ENCODE results near the gene BEGAIN.

The BEGAIN gene

GRCh38 chr14:100568164-100568997, 18.8 kb downstream of the BEGAIN start:
- Histone ChIP-seq H3K4me3 (no peak overlapping the region), H3K4me1 (no peaks in the 10 kb centered on the region), H3K36me3 (replicated peaks) (no peaks in the 10 kb centered on the region), H3K9me3 (no peaks in the 10 kb centered on the region), H3K27me3 (ENCODE audit: low read depth) (peaks cover 56% of the 10 kb centered on the region)
- DNase-seq (ENCODE audit: low spot score in 2 of 2) = no peak
- in situ Hi-C loops (cut with MboI; ENCODE audit: low sequenced_read_pairs) = no loop called here

GRCh38 chr14:100567877-100568163, 19.4 kb downstream of the BEGAIN start:
- peaks cover 58% of the 10 kb centered on the region for H3K27me3 ChIP-seq (ENCODE audit: low read depth)
- H3K36me3 ChIP-seq (replicated peaks) = no peaks in the 10 kb centered on the region
- in situ Hi-C loops (cut with MboI; ENCODE audit: low sequenced_read_pairs) = no loop called here
- H3K4me1 ChIP-seq = no peaks in the 10 kb centered on the region
- H3K4me3 ChIP-seq = no peak overlapping the region
- DNase-seq (ENCODE audit: low spot score in 2 of 2) = no peak
- H3K9me3 ChIP-seq = no peaks in the 10 kb centered on the region

GRCh38 chr14:100567009-100567876, 20.0 kb downstream of the BEGAIN start:
- in situ Hi-C loops (cut with MboI; ENCODE audit: low sequenced_read_pairs) = no loop called here
- Histone ChIP-seq H3K9me3 (no peaks in the 10 kb centered on the region), H3K4me3 (no peak overlapping the region), H3K36me3 (replicated peaks) (no peaks in the 10 kb centered on the region), H3K27me3 (ENCODE audit: low read depth) (peaks cover 58% of the 10 kb centered on the region), H3K4me1 (no peaks in the 10 kb centered on the region)
- no peak for DNase-seq (ENCODE audit: low spot score in 2 of 2)

GRCh38 chr14:100566586-100566985, 20.6 kb downstream of the BEGAIN start:
- H3K27me3 ChIP-seq (ENCODE audit: low read depth) = peaks cover 58% of the 10 kb centered on the region
- in situ Hi-C loops (cut with MboI; ENCODE audit: low sequenced_read_pairs) = no loop called here
- H3K4me1 ChIP-seq = no peaks in the 10 kb centered on the region
- no peaks in the 10 kb centered on the region for H3K36me3 ChIP-seq (replicated peaks)
- no peaks in the 10 kb centered on the region for H3K9me3 ChIP-seq
- no peak for DNase-seq (ENCODE audit: low spot score in 2 of 2)
- no peak overlapping the region for H3K4me3 ChIP-seq

GRCh38 chr14:100566119-100566518, 21.1 kb downstream of the BEGAIN start:
- DNase-seq (ENCODE audit: low spot score in 2 of 2) = no peak
- peaks cover 58% of the 10 kb centered on the region for H3K27me3 ChIP-seq (ENCODE audit: low read depth)
- in situ Hi-C loops (cut with MboI; ENCODE audit: low sequenced_read_pairs) = no loop called here

GRCh38 chr14:100565650-100566049, 21.6 kb downstream of the BEGAIN start:
- H3K4me1 ChIP-seq = no peaks in the 10 kb centered on the region
- H3K27me3 ChIP-seq (ENCODE audit: low read depth) = peaks cover 54% of the 10 kb centered on the region
- H3K9me3 ChIP-seq = no peaks in the 10 kb centered on the region
- no peaks in the 10 kb centered on the region for H3K36me3 ChIP-seq (replicated peaks)
- H3K4me3 ChIP-seq = no peak overlapping the region
- in situ Hi-C loops (cut with MboI; ENCODE audit: low sequenced_read_pairs) = no loop called here
- no peak for DNase-seq (ENCODE audit: low spot score in 2 of 2)

More at GRCh38 chr14:100566119-100566518, 21.1 kb downstream of the BEGAIN start:
- H3K9me3 ChIP-seq = no peaks in the 10 kb centered on the region
- H3K36me3 ChIP-seq (replicated peaks) = no peaks in the 10 kb centered on the region
- H3K4me1 ChIP-seq = no peaks in the 10 kb centered on the region
- no peak overlapping the region for H3K4me3 ChIP-seq

- no peak for DNase-seq (ENCODE audit: low spot score in 2 of 2)
- no peaks in the 10 kb centered on the region for H3K4me1 ChIP-seq
- in situ Hi-C loops (cut with MboI; ENCODE audit: low sequenced_read_pairs) = no loop called here
- H3K9me3 ChIP-seq = no peaks in the 10 kb centered on the region
- no peaks in the 10 kb centered on the region for H3K36me3 ChIP-seq (replicated peaks)
- peaks cover 42% of the 10 kb centered on the region for H3K27me3 ChIP-seq (ENCODE audit: low read depth)
- H3K4me3 ChIP-seq = no peak overlapping the region
These were observed 22.7 kb downstream of the BEGAIN start for GRCh38 chr14:100564512-100564911.

GRCh38 chr14:100562751-100563150, 24.5 kb downstream of the BEGAIN start:
- no peaks in the 10 kb centered on the region for H3K36me3 ChIP-seq (replicated peaks)
- H3K4me1 ChIP-seq = no peaks in the 10 kb centered on the region
- peaks cover 28% of the 10 kb centered on the region for H3K27me3 ChIP-seq (ENCODE audit: low read depth)
- no peaks in the 10 kb centered on the region for H3K9me3 ChIP-seq
- no peak overlapping the region for H3K4me3 ChIP-seq
- no peak for DNase-seq (ENCODE audit: low spot score in 2 of 2)
- in situ Hi-C loops (cut with MboI; ENCODE audit: low sequenced_read_pairs) = no loop called here

GRCh38 chr14:100561005-100561404, 26.2 kb downstream of the BEGAIN start:
- H3K27me3 ChIP-seq (ENCODE audit: low read depth) = peaks cover 17% of the 10 kb centered on the region; the same call in 1 of the 2 replicates
- no peaks in the 10 kb centered on the region for H3K9me3 ChIP-seq
- DNase-seq (ENCODE audit: low spot score in 2 of 2) = no peak
- H3K4me1 ChIP-seq = no peaks in the 10 kb centered on the region
- H3K4me3 ChIP-seq = no peak overlapping the region
- H3K36me3 ChIP-seq (replicated peaks) = no peaks in the 10 kb centered on the region
- in situ Hi-C loops (cut with MboI; ENCODE audit: low sequenced_read_pairs) = no loop called here

- Histone ChIP-seq H3K4me1 (no peaks in the 10 kb centered on the region), H3K4me3 (no peak overlapping the region), H3K36me3 (replicated peaks) (no peaks in the 10 kb centered on the region), H3K27me3 (ENCODE audit: low read depth) (peaks cover 14% of the 10 kb centered on the region; the same call in 1 of the 2 replicates), H3K9me3 (no peaks in the 10 kb centered on the region)
- in situ Hi-C loops (cut with MboI; ENCODE audit: low sequenced_read_pairs) = no loop called here
- DNase-seq (ENCODE audit: low spot score in 2 of 2) = no peak
These were observed 26.7 kb downstream of the BEGAIN start for GRCh38 chr14:100560471-100560870.

- Histone ChIP-seq H3K36me3 (replicated peaks) (no peaks in the 10 kb centered on the region), H3K27me3 (ENCODE audit: low read depth) (peaks cover 11% of the 10 kb centered on the region; the same call in 1 of the 2 replicates), H3K4me1 (no peaks in the 10 kb centered on the region), H3K9me3 (no peaks in the 10 kb centered on the region), H3K4me3 (no peak overlapping the region)
- in situ Hi-C loops (cut with MboI; ENCODE audit: low sequenced_read_pairs) = no loop called here
- no peak for DNase-seq (ENCODE audit: low spot score in 2 of 2)
These were observed 27.8 kb downstream of the BEGAIN start for GRCh38 chr14:100559455-100559854.

GRCh38 chr14:100558966-100559365, 28.3 kb downstream of the BEGAIN start:
- Histone ChIP-seq H3K9me3 (no peaks in the 10 kb centered on the region), H3K4me3 (no peak overlapping the region), H3K4me1 (no peaks in the 10 kb centered on the region), H3K36me3 (replicated peaks) (no peaks in the 10 kb centered on the region), H3K27me3 (ENCODE audit: low read depth) (peaks cover 7% of the 10 kb centered on the region; the same call in 1 of the 2 replicates)
- in situ Hi-C loops (cut with MboI; ENCODE audit: low sequenced_read_pairs) = no loop called here
- no peak for DNase-seq (ENCODE audit: low spot score in 2 of 2)

- H3K4me1 ChIP-seq = no peaks in the 10 kb centered on the region
- in situ Hi-C loops (cut with MboI; ENCODE audit: low sequenced_read_pairs) = no loop called here
- H3K27me3 ChIP-seq (ENCODE audit: low read depth) = 0 out of 2 replicates have a peak, but pooled peaks cover 3% of the 10 kb centered on the region
- no peaks in the 10 kb centered on the region for H3K36me3 ChIP-seq (replicated peaks)
- no peak for DNase-seq (ENCODE audit: low spot score in 2 of 2)
- H3K9me3 ChIP-seq = no peaks in the 10 kb centered on the region
- H3K4me3 ChIP-seq = no peak overlapping the region
These were observed 29.0 kb downstream of the BEGAIN start for GRCh38 chr14:100558226-100558625.

- no peak overlapping the region for H3K4me3 ChIP-seq
- H3K9me3 ChIP-seq = no peaks in the 10 kb centered on the region
- H3K36me3 ChIP-seq (replicated peaks) = no peaks in the 10 kb centered on the region
- H3K4me1 ChIP-seq = no peaks in the 10 kb centered on the region
- no peaks in the 10 kb centered on the region for H3K27me3 ChIP-seq (ENCODE audit: low read depth)
- in situ Hi-C loops (cut with MboI; ENCODE audit: low sequenced_read_pairs) = no loop called here
- no peak for DNase-seq (ENCODE audit: low spot score in 2 of 2)
These were observed 29.6 kb downstream of the BEGAIN start for GRCh38 chr14:100557658-100558057.

Data from HAP-1 (cell line).